NCI-H460 (cell line): Measurements from ENCODE around the gene FOXC1. TPM values are rescaled to one million over a fixed set of nuclear protein-coding genes. Genes with fewer than 3 reads are reported as not detected.

ENCODE experiments used
- total RNA-seq: library from RNA; depleted of rRNA; stranded (reverse); fragments of >200 nt; shearing (Covaris generic); gene quantifications from 2 replicates; pipeline ENCODE4 v1.2.3, GENCODE V29; 2014; rRNA removed

FOXC1 gene
- total RNA-seq, 1 experiment from 2014 or later = 94.3 TPM

Other genes starting within 250 kb of the FOXC1 start
- gene FOXF2, start 220.3 kb upstream of the FOXC1 start, total RNA-seq = 16.4 and 17.3 TPM in 2 replicates